HCT116 (cell line): ENCODE data around the gene SPACA4. TPM values are rescaled to one million over a fixed set of nuclear protein-coding genes. Genes with fewer than 3 reads are reported as not detected.

Experiments
- ATAC-seq: fragments of 200-7000 bp; cut with Tn5 transposase; 2 replicates; pipeline ENCODE4 v1.9.1; 2020; ENCODE audit warnings: mild to moderate bottlenecking, moderate library complexity
- BruUV-seq: library from RNA; stranded (reverse); fragments of 400-500 nt; replicated peaks from 2 replicates; lab custom pipeline; 2021; lab: Mats Ljungman, UMichigan
- CTCF ChIA-PET: fragments of 300-600 bp; sonication (Branson Sonifier 250); formaldehyde crosslinking; loops from one replicate; lab custom pipeline; 2021; ENCODE audit warnings: antibody characterized with exemption; lab: Charles Lee
- POLR2A ChIA-PET: fragments of 300-600, 350-600 bp; sonication (Branson Sonifier 250); formaldehyde crosslinking; loops from one replicate; lab custom pipeline; 2021; ENCODE audit warnings: antibody characterized with exemption; lab: Charles Lee
- RAD21 ChIA-PET, 2 experiments: fragments of 300-600 bp; sonication (Branson Sonifier 250); formaldehyde crosslinking; loops; one replicate each; lab custom pipeline; 2023; ENCODE audit warnings: low total read pairs in 2 of 2; ENCODE audit not compliant: uncharacterized antibody in 2 of 2, unreplicated experiment in 2 of 2, low non-redundant PET in 1 of 2; lab: Charles Lee
- DNase-seq: peaks from one replicate; pipeline ENCODE4 v3.0.0-alpha.2; 2010; ENCODE audit warnings: low read depth, low spot score
- H2AFZ ChIP-seq: fragments of 200-600 bp; shearing (Covaris generic), sonication (generic); 2 replicates; pipeline ENCODE4 v1.6.1; 2017; ENCODE audit warnings: low read depth, mixed run types, mixed read lengths, antibody characterized with exemption, low read length; ENCODE audit not compliant: poor library complexity, severe bottlenecking
- H3K27ac ChIP-seq: 2 replicates; pipeline ENCODE4 v1.5.1; 2012; ENCODE audit warnings: low read depth, low read length
- H3K27me3 ChIP-seq: fragments of 200-600 bp; sonication (generic); 2 replicates; pipeline ENCODE4 v1.6.1; 2016; ENCODE audit warnings: mixed run types, low read length, mixed read lengths; ENCODE audit not compliant: insufficient read depth
- H3K36me3 ChIP-seq, 2 experiments: fragments of 200-500 bp in 1 of 2; fragments of 200-600 bp in 1 of 2; sonication (Bioruptor generic) in 1 of 2; sonication (generic) in 1 of 2; 2 replicates each; pipeline versions ENCODE4 v1.5.1 to v1.6.1; 2014 to 2016; ENCODE audit warnings: low read length in 2 of 2, inconsistent platforms in 1 of 2, mixed read lengths in 1 of 2, mixed run types in 1 of 2; ENCODE audit not compliant: insufficient read depth in 2 of 2, control insufficient read depth in 1 of 2
- H3K4me1 ChIP-seq, 2 experiments: fragments of 200-600 bp in 1 of 2; sonication (generic) in 1 of 2; 2 replicates each; pipeline versions ENCODE4 v1.5.1 to v1.6.1; 2012 to 2017; ENCODE audit warnings: low read length in 2 of 2, inconsistent platforms in 1 of 2, mild to moderate bottlenecking in 1 of 2, mixed read lengths in 1 of 2, mixed run types in 1 of 2, moderate library complexity in 1 of 2; ENCODE audit not compliant: insufficient read depth in 2 of 2, control insufficient read depth in 1 of 2
- H3K4me2 ChIP-seq: fragments of 200-600 bp; sonication (generic); 2 replicates; pipeline ENCODE4 v1.6.1; 2017; ENCODE audit warnings: mixed run types, low read length, mixed read lengths
- H3K4me3 ChIP-seq, 2 experiments: fragments of 200-600 bp in 1 of 2; sonication (generic) in 1 of 2; replicated peaks in 1 of 2; 2 replicates each; pipeline ENCODE4 v1.5.1; 2011 to 2016; ENCODE audit warnings: low read length in 2 of 2, control low read depth in 1 of 2, low read depth in 1 of 2, mild to moderate bottlenecking in 1 of 2, mixed read lengths in 1 of 2, mixed run types in 1 of 2
- H3K79me2 ChIP-seq: fragments of 200-600 bp; sonication (generic); 2 replicates; pipeline ENCODE4 v1.6.1; 2017; ENCODE audit warnings: mild to moderate bottlenecking, mixed run types, low read length, moderate library complexity, mixed read lengths; ENCODE audit not compliant: insufficient read depth
- H3K9ac ChIP-seq: fragments of 200-600 bp; sonication (generic); 2 replicates; pipeline ENCODE4 v1.6.1; 2016; ENCODE audit warnings: low read length, mixed read lengths
- H3K9me2 ChIP-seq: fragments of 200-600 bp; sonication (generic), shearing (Covaris generic); 2 replicates; pipeline ENCODE4 v1.6.1; 2017; ENCODE audit warnings: mixed run types, mild to moderate bottlenecking, moderate library complexity; ENCODE audit not compliant: insufficient read depth
- H3K9me3 ChIP-seq, 2 experiments: fragments of 200-500 bp in 1 of 2; fragments of 200-600 bp in 1 of 2; sonication (Bioruptor generic) in 1 of 2; sonication (generic) in 1 of 2; 2 replicates each; pipeline ENCODE4 v1.6.1; 2014 to 2017; ENCODE audit warnings: low read length in 2 of 2, mixed read lengths in 2 of 2, inconsistent platforms in 1 of 2, low read depth in 1 of 2, mild to moderate bottlenecking in 1 of 2, mixed run types in 1 of 2, moderate library complexity in 1 of 2; ENCODE audit not compliant: control insufficient read depth in 1 of 2, insufficient read depth in 1 of 2
- H4K20me1 ChIP-seq: fragments of 200-600 bp; sonication (generic), shearing (Covaris generic); 2 replicates; pipeline ENCODE4 v1.6.1; 2017; ENCODE audit warnings: mixed run types, mild to moderate bottlenecking, moderate library complexity; ENCODE audit not compliant: insufficient read depth
- ATF3 ChIP-seq: IDR thresholded peaks from 2 replicates; pipeline ENCODE4 v1.6.1; 2012
- CBX3 ChIP-seq: IDR thresholded peaks from 2 replicates; pipeline ENCODE4 v1.6.1; 2012; ENCODE audit warnings: low read depth
- CTCF ChIP-seq, 3 experiments: fragments of 200-600 bp in 1 of 3; sonication (generic) in 1 of 3; IDR thresholded peaks in 2 of 3; conservative IDR thresholded peaks in 1 of 3; 2 replicates each; pipeline ENCODE4 v1.5.1; 2012 to 2017; ENCODE audit warnings: low read depth in 2 of 3, low read length in 2 of 3, antibody characterized with exemption in 1 of 3, borderline replicate concordance in 1 of 3, control low read depth in 1 of 3, mild to moderate bottlenecking in 1 of 3, mixed read lengths in 1 of 3, mixed run types in 1 of 3, moderate library complexity in 1 of 3; ENCODE audit not compliant: insufficient read depth in 1 of 3
- ELF1 ChIP-seq: IDR thresholded peaks from 2 replicates; pipeline ENCODE4 v1.6.1; 2012; ENCODE audit warnings: low read depth, borderline replicate concordance
- EZH2 ChIP-seq: fragments of 200-600 bp; sonication (generic); IDR thresholded peaks from 2 replicates; pipeline ENCODE4 v1.6.1; 2017; ENCODE audit warnings: antibody characterized with exemption, mixed run types
- FOSL1 ChIP-seq: IDR thresholded peaks from 2 replicates; pipeline ENCODE4 v1.6.1; 2012; ENCODE audit warnings: low read depth
- JUND ChIP-seq: IDR thresholded peaks from 2 replicates; pipeline ENCODE4 v1.6.1; 2012
- POLR2A ChIP-seq: IDR thresholded peaks from 2 replicates; pipeline ENCODE4 v1.7.0; 2011; ENCODE audit warnings: borderline replicate concordance; ENCODE audit not compliant: insufficient read depth, insufficient read length; ENCODE audit errors: extremely low read depth
- RAD21 ChIP-seq: IDR thresholded peaks from 2 replicates; pipeline ENCODE4 v1.6.1; 2012; ENCODE audit warnings: low read depth, mild to moderate bottlenecking
- SP1 ChIP-seq: IDR thresholded peaks from 2 replicates; pipeline ENCODE4 v1.6.1; 2012; ENCODE audit warnings: low read depth
- TCF7L2 ChIP-seq: IDR thresholded peaks from 2 replicates; pipeline ENCODE4 v1.7.0; 2011; ENCODE audit warnings: borderline replicate concordance, inconsistent platforms; ENCODE audit not compliant: insufficient read depth, insufficient read length; ENCODE audit errors: extremely low read depth
- ZBTB33 ChIP-seq: IDR thresholded peaks from 2 replicates; pipeline ENCODE4 v1.6.1; 2011; ENCODE audit warnings: mild to moderate bottlenecking, low read length, moderate library complexity; ENCODE audit not compliant: insufficient replicate concordance; ENCODE audit errors: extremely low read depth
- intact Hi-C: fragments of 100-400 bp; cut with micrococcal nuclease; formaldehyde crosslinking; loops from 2 replicates; pipeline ENCODE4 v1.10.0; 2022
- total RNA-seq: library from RNA; stranded (reverse); gene quantifications from one replicate; pipeline ENCODE4 v1.2.1, GENCODE V29; 2021; ENCODE audit not compliant: unreplicated experiment
- TF ChIP-seq, protein P1 (sequence below): IDR thresholded peaks from 2 replicates; pipeline ENCODE4 v1.6.1; 2012

The SPACA4 gene
- total RNA-seq, 1 experiment from 2014 or later, result not detected

DNA sequence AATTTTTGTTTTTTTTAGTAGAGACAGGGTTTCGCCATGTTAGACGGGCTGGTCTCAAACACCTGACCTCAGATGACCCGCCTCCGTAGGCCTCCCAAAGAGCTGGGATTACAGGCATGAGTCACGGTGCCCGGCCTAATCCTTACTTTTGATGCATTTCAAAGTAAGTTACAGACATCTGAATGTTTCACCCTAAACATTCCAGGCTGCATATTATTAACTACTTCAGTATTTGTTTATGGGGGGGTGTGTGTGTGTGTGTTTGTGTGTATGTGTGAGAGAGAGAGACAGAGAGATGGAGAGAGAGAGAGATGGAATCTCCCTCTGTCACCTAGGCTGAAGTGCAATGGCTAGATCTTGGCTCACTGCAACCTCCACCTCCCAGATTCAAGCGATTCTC, 41.5 kb upstream of the SPACA4 start:
- H2AFZ ChIP-seq, result peak overlapping the region; percentile 19
- no peaks in the 10 kb centered on the region for H3K36me3 ChIP-seq
- H3K9me3 ChIP-seq, result no peaks in the 10 kb centered on the region
- CTCF ChIA-PET, result no interaction called here
- H3K9ac ChIP-seq, result no peak overlapping the region
- H3K4me1 ChIP-seq, result peaks cover 48 to 65% of the 10 kb centered on the region in 2 experiments
- BruUV-seq, result no TSS peak
- no peaks in the 10 kb centered on the region for H3K9me2 ChIP-seq
- TF ChIP-seq, protein P1, sequence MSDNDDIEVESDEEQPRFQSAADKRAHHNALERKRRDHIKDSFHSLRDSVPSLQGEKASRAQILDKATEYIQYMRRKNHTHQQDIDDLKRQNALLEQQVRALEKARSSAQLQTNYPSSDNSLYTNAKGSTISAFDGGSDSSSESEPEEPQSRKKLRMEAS, result no peak
- TF ChIP-seq RAD21 (no peak), ELF1 (no peak), JUND (peak; percentile 49; the same call in 1 of the 2 replicates), TCF7L2 (peak; percentile 72), POLR2A (no peak), CTCF (IDR thresholded peaks at IDR 0.05 in 2 of 3, conservative IDR thresholded peaks at IDR 0.05 in 1 of 3; ENCODE audit: borderline replicate concordance in 1 of 3, insufficient read depth in 1 of 3, low read depth in 2 of 3, low read length in 2 of 3) (no peak), EZH2 (no peak), ATF3 (no peak), FOSL1 (peak; percentile 53), ZBTB33 (no peak), CBX3 (no peak), SP1 (peak; percentile 40; the same call in 1 of the 2 replicates)
- TF ChIP-seq, all 23 proteins: peak for 4
- H3K4me2 ChIP-seq, result peak overlapping the region; percentile 48
- no peaks in the 10 kb centered on the region for H3K79me2 ChIP-seq
- POLR2A ChIA-PET, result no interaction called here
- DNase-seq (no peak), ATAC-seq (peak; percentile 41)
- peak overlapping the region; percentile 44 for H3K27ac ChIP-seq
- H3K27me3 ChIP-seq, result no peaks in the 10 kb centered on the region
- H3K4me3 ChIP-seq, result no peak overlapping the region
- intact Hi-C loops, result no loop called here
- RAD21 ChIA-PET, result no interaction called here
- H4K20me1 ChIP-seq, result no peaks in the 10 kb centered on the region
